Lung (tissue), 12 donors: ENCODE results near the gene IRAK1. TPM values are rescaled to one million over a fixed set of nuclear protein-coding genes. Genes with fewer than 3 reads are reported as not detected.

Experiments used
- ATAC-seq: fragments of 200-7000 bp; cut with Tn5 transposase; one replicate; pipeline ENCODE4 v1.9.1; 2020; ENCODE audit warnings: moderate number of reproducible peaks; ENCODE audit not compliant: insufficient read depth, low FRiP score
- DNase-seq, 3 donors: peaks; one replicate each; pipeline ENCODE4 v3.0.0-alpha.2; 2013 to 2017
- H3K27ac ChIP-seq, 2 donors: one replicate each; pipeline ENCODE4 v1.5.1; 2013; ENCODE audit warnings: mild to moderate bottlenecking in 2 of 2, moderate library complexity in 2 of 2, control low read depth in 1 of 2, inconsistent platforms in 1 of 2, low read depth in 1 of 2, low read length in 1 of 2
- H3K27me3 ChIP-seq, 3 donors: one replicate each; pipeline ENCODE4 v1.5.1; 2013; ENCODE audit warnings: low read length in 2 of 3; ENCODE audit not compliant: control insufficient read depth in 3 of 3, insufficient read depth in 3 of 3
- H3K36me3 ChIP-seq, 4 donors: one replicate each; pipeline ENCODE4 v1.5.1; 2013; ENCODE audit warnings: low read length in 4 of 4, mild to moderate bottlenecking in 1 of 4, moderate library complexity in 1 of 4; ENCODE audit not compliant: control insufficient read depth in 4 of 4, insufficient read depth in 4 of 4
- H3K4me1 ChIP-seq, 5 donors: one replicate each; pipeline ENCODE4 v1.5.1; 2013; ENCODE audit warnings: low read length in 5 of 5, mild to moderate bottlenecking in 2 of 5, moderate library complexity in 1 of 5; ENCODE audit not compliant: control insufficient read depth in 5 of 5, insufficient read depth in 5 of 5
- H3K4me3 ChIP-seq: one replicate; pipeline ENCODE4 v1.5.1; 2013; ENCODE audit warnings: mild to moderate bottlenecking, control low read depth, moderate library complexity
- H3K9ac ChIP-seq, 2 donors: one replicate each; pipeline ENCODE4 v1.5.1; 2013; ENCODE audit warnings: low read length in 2 of 2, control low read depth in 1 of 2; ENCODE audit not compliant: insufficient read depth in 1 of 2
- H3K9me3 ChIP-seq, 4 donors: one replicate each; pipeline ENCODE4 v1.5.1; 2013; ENCODE audit warnings: low read length in 3 of 4, mild to moderate bottlenecking in 1 of 4, moderate library complexity in 1 of 4; ENCODE audit not compliant: control insufficient read depth in 4 of 4, insufficient read depth in 3 of 4
- CTCF ChIP-seq: IDR thresholded peaks from 2 replicates; pipeline ENCODE4 v1.5.1; 2012; ENCODE audit warnings: mild to moderate bottlenecking; ENCODE audit errors: control extremely low read depth, extremely low read depth
- WGBS, 2 donors: extraction: QIAGEN DNeasy Blood & Tissue Kit; methylation state at CpG; one replicate each; pipeline ENCODE4 v1.1.7; 2013; 5-methylcytosine and 5-hydroxymethylcytosine counted together
- polyA plus RNA-seq, 2 donors: library from polyadenylated mRNA; stranded (reverse); fragments of 200-250 nt; gene quantifications; one replicate each; pipeline ENCODE4 v1.2.1, GENCODE V29; 2013
- total RNA-seq, 2 donors: library from RNA; depleted of rRNA in 1 of 2; stranded (reverse); fragments of >200 nt in 1 of 2; gene quantifications; one replicate each; pipeline ENCODE4 v1.2.1, GENCODE V29; 2014 to 2021
- donor health status: control.
- donor health status: control.
- donor health status: Bipolar disorder and iron deficiency.
- donor health status: healthy.
- donor health status: DM: yes; HTN: yes; CAD: no.

Gene IRAK1
- total and polyA plus RNA-seq, 4 donors = 24.6 to 153 (median 97.7) TPM

DNA sequence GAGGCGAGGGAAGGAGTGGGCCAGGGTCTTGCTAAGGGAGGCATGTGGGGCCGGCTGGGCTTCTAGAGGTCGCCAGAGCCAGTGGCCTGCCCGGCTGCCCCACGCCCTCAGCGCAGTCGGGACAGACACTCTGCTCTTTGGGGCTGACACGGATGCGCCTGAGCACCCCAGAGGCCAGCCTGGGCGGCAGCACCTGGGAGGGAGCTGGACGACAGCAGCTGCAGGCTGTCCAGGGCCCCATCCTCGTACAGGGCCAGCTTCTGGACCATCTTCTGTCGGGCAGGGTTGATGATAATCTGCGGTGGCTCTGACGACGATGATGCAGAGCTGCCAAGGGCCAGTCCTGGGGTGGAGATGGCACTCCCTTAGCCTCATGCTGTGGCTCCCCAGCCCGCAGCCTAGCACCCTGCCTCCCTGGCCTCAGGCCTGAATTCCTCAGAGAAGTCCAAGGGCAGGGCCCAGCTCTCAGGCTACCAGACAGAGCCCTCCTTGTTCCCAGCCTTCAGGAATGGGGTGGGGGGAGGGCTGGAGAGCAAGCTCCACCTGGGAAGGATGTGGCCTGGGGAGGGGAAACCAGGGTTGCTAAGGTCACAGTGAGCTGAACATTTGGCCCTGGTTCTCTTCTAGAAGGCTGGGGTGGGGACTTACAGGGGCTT lies 7.2 kb downstream of the IRAK1 start:
- DNase-seq = peak in 2 of 3 donors; percentile 44 to 59
- no peak overlapping the region for H3K4me3 ChIP-seq
- TF ChIP-seq CTCF = no peak
- H3K36me3 ChIP-seq = peaks cover 0 to 22% (median 2%) of the 10 kb centered on the region in 4 donors
- H3K27me3 ChIP-seq = no peaks in the 10 kb centered on the region
- ATAC-seq = no peak
- 79 to 90% methylated on average over 15 to 17 of the region's 17 CpGs for WGBS, 2 donors
- peak overlapping the region in 1 of 2 donors; percentile 15 for H3K27ac ChIP-seq
- no peaks in the 10 kb centered on the region for H3K9me3 ChIP-seq
- peaks cover 0 to 5% (median 0%) of the 10 kb centered on the region in 5 donors for H3K4me1 ChIP-seq
- H3K9ac ChIP-seq = no peak overlapping the region

GRCh38 chrX:154011376-154012335 lies 8.0 kb downstream of the IRAK1 start:
- DNase-seq (no peak), ATAC-seq (no peak)
- no peak for TF ChIP-seq CTCF
- Histone ChIP-seq H3K4me1 (peaks cover 0 to 5% (median 0%) of the 10 kb centered on the region in 5 donors), H3K27me3 (no peaks in the 10 kb centered on the region), H3K9me3 (peaks cover 0 to 3% (median 0%) of the 10 kb centered on the region in 4 donors), H3K36me3 (peaks cover 0 to 15% (median 0%) of the 10 kb centered on the region in 4 donors), H3K4me3 (no peak overlapping the region), H3K9ac (no peak overlapping the region), H3K27ac (peak overlapping the region in 1 of 2 donors; percentile 5)
- WGBS, 2 donors = 82 to 96% methylated on average over 16 to 18 of the region's 18 CpGs

DNA sequence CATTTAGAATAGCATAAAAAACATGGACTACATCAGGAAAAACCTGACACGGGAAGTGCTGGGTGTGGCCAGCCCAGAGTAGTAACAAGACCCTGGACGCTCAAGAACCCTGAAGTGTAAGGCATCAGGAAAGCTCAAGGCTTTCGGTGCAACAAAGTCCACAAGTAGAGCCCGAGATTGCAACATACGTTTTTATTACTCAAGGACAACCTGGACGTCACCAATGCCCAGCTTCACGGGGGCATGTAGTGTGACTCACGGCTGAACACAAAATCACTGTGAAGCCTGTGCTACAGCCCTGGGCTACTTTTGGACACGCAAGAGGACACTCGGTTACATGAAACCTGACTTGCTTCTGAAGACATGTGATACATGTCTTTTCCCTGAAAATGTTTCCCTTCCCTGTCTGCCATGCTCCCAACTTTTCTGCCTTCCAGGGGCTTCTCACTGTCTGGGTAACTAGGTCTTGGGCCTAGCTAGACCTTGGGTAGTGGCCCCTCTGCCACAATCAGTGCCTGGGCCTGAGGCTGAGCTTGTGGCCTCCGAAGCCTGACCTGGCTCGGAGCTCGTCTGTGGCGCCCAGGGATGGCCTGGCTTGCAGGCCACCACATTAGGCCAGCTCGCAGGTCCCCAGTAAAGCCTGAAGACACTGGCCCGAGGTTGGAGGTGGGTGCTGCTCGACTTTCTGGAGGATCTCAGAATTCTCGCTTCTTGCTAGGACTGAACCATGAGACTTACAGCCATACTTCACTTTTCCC lies 9.2 kb downstream of the IRAK1 start:
- Histone ChIP-seq H3K36me3 (peaks cover 0 to 7% (median 0%) of the 10 kb centered on the region in 4 donors), H3K27ac (peak overlapping the region in 1 of 2 donors; percentile 79), H3K9me3 (peaks cover 0 to 5% (median 0%) of the 10 kb centered on the region in 4 donors), H3K27me3 (no peaks in the 10 kb centered on the region), H3K4me3 (no peak overlapping the region), H3K4me1 (peaks cover 0 to 5% (median 0%) of the 10 kb centered on the region in 5 donors), H3K9ac (no peak overlapping the region)
- ATAC-seq (no peak), DNase-seq (peak in 1 of 3 donors; percentile 53)
- WGBS, 2 donors = 66 to 79% methylated on average over 18 of the region's 18 CpGs
- no peak for TF ChIP-seq CTCF
